ENCODE data around the gene HECW1. TPM values are rescaled to one million over a fixed set of nuclear protein-coding genes. Genes with fewer than 3 reads are reported as not detected.

HECW1 gene
- total and polyA plus RNA-seq, 2 experiments from 2014 or later, result 11.0 to 21.8 TPM

DNA sequence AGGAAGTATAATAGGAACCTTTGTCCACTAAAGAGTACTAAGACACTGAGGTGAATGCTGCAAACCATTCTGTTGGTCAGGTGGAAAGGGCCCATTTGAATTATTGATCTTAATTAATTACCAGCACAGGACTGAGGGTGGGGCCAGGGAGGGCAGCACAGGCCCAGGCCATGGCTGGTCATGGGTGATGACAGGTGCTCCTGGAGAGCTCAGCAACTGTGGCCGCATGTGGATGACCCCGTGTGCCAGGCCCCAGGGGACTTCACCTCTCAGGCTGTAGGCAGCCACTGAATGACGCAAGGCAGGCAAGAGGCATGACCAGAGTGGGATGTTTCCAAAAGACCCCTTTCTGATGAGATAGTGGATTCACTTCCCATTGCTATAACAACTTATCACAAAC lies 54.2 kb downstream of the HECW1 start:
- no peak overlapping the region for H2AFZ ChIP-seq
- no peaks in the 10 kb centered on the region for H3K79me2 ChIP-seq (replicated peaks; ENCODE audit: insufficient read depth)
- DNase-seq (ENCODE audit: low spot score) (no peak), ATAC-seq (no peak)
- H3K4me3 Mint-ChIP-seq, result no peak overlapping the region
- peaks cover 20% of the 10 kb centered on the region; the same call in 1 of the 2 replicates for H3K9me2 ChIP-seq (ENCODE audit: insufficient read depth)
- H3K4me2 ChIP-seq, result no peak overlapping the region
- no peak overlapping the region for H3K27ac Mint-ChIP-seq
- H3K36me3 ChIP-seq (ENCODE audit: insufficient read depth), result no peaks in the 10 kb centered on the region
- H3K27me3 ChIP-seq (ENCODE audit: insufficient read depth), result no peaks in the 10 kb centered on the region
- H3K9me3 Mint-ChIP-seq, result no peaks in the 10 kb centered on the region
- no peak overlapping the region for H3K27ac ChIP-seq (ENCODE audit: low read depth)
- TF ChIP-seq, protein P1, sequence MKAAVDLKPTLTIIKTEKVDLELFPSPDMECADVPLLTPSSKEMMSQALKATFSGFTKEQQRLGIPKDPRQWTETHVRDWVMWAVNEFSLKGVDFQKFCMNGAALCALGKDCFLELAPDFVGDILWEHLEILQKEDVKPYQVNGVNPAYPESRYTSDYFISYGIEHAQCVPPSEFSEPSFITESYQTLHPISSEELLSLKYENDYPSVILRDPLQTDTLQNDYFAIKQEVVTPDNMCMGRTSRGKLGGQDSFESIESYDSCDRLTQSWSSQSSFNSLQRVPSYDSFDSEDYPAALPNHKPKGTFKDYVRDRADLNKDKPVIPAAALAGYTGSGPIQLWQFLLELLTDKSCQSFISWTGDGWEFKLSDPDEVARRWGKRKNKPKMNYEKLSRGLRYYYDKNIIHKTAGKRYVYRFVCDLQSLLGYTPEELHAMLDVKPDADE (IDR thresholded peaks at IDR 0.05), result no peak
- no peak for TF ChIP-seq ZNF331 (CRISPR knock-in tag; IDR thresholded peaks at IDR 0.05; ENCODE audit: low read depth)
- no peak for TF ChIP-seq STAT1 (IDR thresholded peaks at IDR 0.05; ENCODE audit: unreplicated experiment)
- no peak for TF ChIP-seq JUNB (IDR thresholded peaks at IDR 0.05; ENCODE audit: unreplicated experiment)
- no peak for TF ChIP-seq NANOG (IDR thresholded peaks at IDR 0.05; ENCODE audit: borderline replicate concordance)
- no peak for TF ChIP-seq ZNF114 (CRISPR knock-in tag; IDR thresholded peaks at IDR 0.05)
- TF ChIP-seq EZH2phosphoT487 (IDR thresholded peaks at IDR 0.05; ENCODE audit: unreplicated experiment), result no peak
- TF ChIP-seq CREB1 (CRISPR knock-in tag; IDR thresholded peaks at IDR 0.05; ENCODE audit: low read depth), result no peak
- no peak for TF ChIP-seq REST (IDR thresholded peaks at IDR 0.05; ENCODE audit: unreplicated experiment)
- no peak for TF ChIP-seq POLR2AphosphoS5 (IDR thresholded peaks at IDR 0.05; ENCODE audit: low read depth)
- no peak for TF ChIP-seq CTCF (conservative IDR thresholded peaks at IDR 0.05; ENCODE audit: low read depth in 2 of 2)
- TF ChIP-seq, protein P2, sequence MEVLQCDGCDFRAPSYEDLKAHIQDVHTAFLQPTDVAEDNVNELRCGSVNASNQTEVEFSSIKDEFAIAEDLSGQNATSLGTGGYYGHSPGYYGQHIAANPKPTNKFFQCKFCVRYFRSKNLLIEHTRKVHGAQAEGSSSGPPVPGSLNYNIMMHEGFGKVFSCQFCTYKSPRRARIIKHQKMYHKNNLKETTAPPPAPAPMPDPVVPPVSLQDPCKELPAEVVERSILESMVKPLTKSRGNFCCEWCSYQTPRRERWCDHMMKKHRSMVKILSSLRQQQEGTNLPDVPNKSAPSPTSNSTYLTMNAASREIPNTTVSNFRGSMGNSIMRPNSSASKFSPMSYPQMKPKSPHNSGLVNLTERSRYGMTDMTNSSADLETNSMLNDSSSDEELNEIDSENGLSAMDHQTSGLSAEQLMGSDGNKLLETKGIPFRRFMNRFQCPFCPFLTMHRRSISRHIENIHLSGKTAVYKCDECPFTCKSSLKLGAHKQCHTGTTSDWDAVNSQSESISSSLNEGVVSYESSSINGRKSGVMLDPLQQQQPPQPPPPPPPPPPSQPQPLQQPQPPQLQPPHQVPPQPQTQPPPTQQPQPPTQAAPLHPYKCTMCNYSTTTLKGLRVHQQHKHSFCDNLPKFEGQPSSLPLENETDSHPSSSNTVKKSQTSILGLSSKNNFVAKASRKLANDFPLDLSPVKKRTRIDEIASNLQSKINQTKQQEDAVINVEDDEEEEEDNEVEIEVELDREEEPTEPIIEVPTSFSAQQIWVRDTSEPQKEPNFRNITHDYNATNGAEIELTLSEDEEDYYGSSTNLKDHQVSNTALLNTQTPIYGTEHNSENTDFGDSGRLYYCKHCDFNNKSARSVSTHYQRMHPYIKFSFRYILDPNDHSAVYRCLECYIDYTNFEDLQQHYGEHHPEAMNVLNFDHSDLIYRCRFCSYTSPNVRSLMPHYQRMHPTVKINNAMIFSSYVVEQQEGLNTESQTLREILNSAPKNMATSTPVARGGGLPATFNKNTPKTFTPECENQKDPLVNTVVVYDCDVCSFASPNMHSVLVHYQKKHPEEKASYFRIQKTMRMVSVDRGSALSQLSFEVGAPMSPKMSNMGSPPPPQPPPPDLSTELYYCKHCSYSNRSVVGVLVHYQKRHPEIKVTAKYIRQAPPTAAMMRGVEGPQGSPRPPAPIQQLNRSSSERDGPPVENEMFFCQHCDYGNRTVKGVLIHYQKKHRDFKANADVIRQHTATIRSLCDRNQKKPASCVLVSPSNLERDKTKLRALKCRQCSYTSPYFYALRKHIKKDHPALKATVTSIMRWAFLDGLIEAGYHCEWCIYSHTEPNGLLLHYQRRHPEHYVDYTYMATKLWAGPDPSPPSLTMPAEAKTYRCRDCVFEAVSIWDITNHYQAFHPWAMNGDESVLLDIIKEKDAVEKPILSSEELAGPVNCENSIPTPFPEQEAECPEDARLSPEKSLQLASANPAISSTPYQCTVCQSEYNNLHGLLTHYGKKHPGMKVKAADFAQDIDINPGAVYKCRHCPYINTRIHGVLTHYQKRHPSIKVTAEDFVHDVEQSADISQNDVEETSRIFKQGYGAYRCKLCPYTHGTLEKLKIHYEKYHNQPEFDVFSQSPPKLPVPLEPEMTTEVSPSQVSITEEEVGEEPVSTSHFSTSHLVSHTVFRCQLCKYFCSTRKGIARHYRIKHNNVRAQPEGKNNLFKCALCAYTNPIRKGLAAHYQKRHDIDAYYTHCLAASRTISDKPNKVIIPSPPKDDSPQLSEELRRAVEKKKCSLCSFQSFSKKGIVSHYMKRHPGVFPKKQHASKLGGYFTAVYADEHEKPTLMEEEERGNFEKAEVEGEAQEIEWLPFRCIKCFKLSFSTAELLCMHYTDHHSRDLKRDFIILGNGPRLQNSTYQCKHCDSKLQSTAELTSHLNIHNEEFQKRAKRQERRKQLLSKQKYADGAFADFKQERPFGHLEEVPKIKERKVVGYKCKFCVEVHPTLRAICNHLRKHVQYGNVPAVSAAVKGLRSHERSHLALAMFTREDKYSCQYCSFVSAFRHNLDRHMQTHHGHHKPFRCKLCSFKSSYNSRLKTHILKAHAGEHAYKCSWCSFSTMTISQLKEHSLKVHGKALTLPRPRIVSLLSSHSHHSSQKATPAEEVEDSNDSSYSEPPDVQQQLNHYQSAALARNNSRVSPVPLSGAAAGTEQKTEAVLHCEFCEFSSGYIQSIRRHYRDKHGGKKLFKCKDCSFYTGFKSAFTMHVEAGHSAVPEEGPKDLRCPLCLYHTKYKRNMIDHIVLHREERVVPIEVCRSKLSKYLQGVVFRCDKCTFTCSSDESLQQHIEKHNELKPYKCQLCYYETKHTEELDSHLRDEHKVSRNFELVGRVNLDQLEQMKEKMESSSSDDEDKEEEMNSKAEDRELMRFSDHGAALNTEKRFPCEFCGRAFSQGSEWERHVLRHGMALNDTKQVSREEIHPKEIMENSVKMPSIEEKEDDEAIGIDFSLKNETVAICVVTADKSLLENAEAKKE (CRISPR knock-in tag; IDR thresholded peaks at IDR 0.05), result no peak
- no peak for TF ChIP-seq EZH2 (IDR thresholded peaks at IDR 0.05; ENCODE audit: low read depth, unreplicated experiment)
- H3K4me1 Mint-ChIP-seq, result peaks cover 18% of the 10 kb centered on the region
- H3K27me3 Mint-ChIP-seq (ENCODE audit: insufficient read depth, low read depth, poor library complexity), result peaks cover 4% of the 10 kb centered on the region
- peaks cover 15% of the 10 kb centered on the region; the same call in 1 of the 2 replicates for H3K4me1 ChIP-seq (ENCODE audit: insufficient read depth)
- no peaks in the 10 kb centered on the region for H4K20me1 ChIP-seq (replicated peaks; ENCODE audit: insufficient read depth)
- no peaks in the 10 kb centered on the region for H3F3A ChIP-seq (replicated peaks; ENCODE audit: low read depth)
- H3K4me3 ChIP-seq, result no peak overlapping the region
- H3K36me3 Mint-ChIP-seq (ENCODE audit: low read depth), result no peaks in the 10 kb centered on the region
